Mesenchymal stem cell (in vitro differentiated cells and primary cell): ENCODE data around the gene EZH2.
A peak's percentile ranks its signal among the peaks of the same experiment; 100 is the strongest.

Experiments used
- DNase-seq: peaks from one replicate; pipeline ENCODE4 v3.0.0-alpha.2; 2013
- H2AFZ ChIP-seq: one replicate; pipeline ENCODE4 v1.6.1; 2013; ENCODE audit warnings: low read depth, mild to moderate bottlenecking, control low read depth, inconsistent platforms, low read length, moderate library complexity
- H2AK5ac ChIP-seq: 2 replicates; pipeline ENCODE4 v1.6.1; 2013; ENCODE audit warnings: low read length, moderate library complexity, mild to moderate bottlenecking, inconsistent platforms; ENCODE audit not compliant: severe bottlenecking
- H2BK120ac ChIP-seq: one replicate; pipeline ENCODE4 v1.6.1; 2013; ENCODE audit warnings: low read depth, mild to moderate bottlenecking, inconsistent platforms, low read length, moderate library complexity
- H2BK12ac ChIP-seq, 2 experiments: one replicate each; pipeline ENCODE4 v1.6.1; 2013; ENCODE audit warnings: inconsistent platforms in 2 of 2, low read length in 2 of 2, mild to moderate bottlenecking in 2 of 2, moderate library complexity in 2 of 2, control low read depth in 1 of 2
- H2BK15ac ChIP-seq: one replicate; pipeline ENCODE4 v1.6.1; 2013; ENCODE audit warnings: mild to moderate bottlenecking, low read depth, inconsistent platforms; ENCODE audit not compliant: poor library complexity, severe bottlenecking
- H2BK5ac ChIP-seq: 2 replicates; pipeline ENCODE4 v1.6.1; 2013; ENCODE audit warnings: low read depth, mild to moderate bottlenecking, low read length, control low read depth, inconsistent platforms; ENCODE audit not compliant: poor library complexity, severe bottlenecking
- H3K14ac ChIP-seq, 2 experiments: one replicate each; pipeline ENCODE4 v1.6.1; 2013; ENCODE audit warnings: inconsistent platforms in 2 of 2, low read length in 2 of 2, control low read depth in 1 of 2, mild to moderate bottlenecking in 1 of 2, moderate library complexity in 1 of 2
- H3K18ac ChIP-seq, 2 experiments: one replicate each; pipeline ENCODE4 v1.6.1; 2013; ENCODE audit warnings: inconsistent platforms in 2 of 2, low read length in 2 of 2, control low read depth in 1 of 2, low read depth in 1 of 2, mild to moderate bottlenecking in 1 of 2
- H3K23ac ChIP-seq, 2 experiments: one replicate each; pipeline ENCODE4 v1.6.1; 2013; ENCODE audit warnings: inconsistent platforms in 2 of 2, low read length in 2 of 2, mild to moderate bottlenecking in 2 of 2, moderate library complexity in 2 of 2, control low read depth in 1 of 2
- H3K27ac ChIP-seq: 2 replicates; pipeline ENCODE4 v1.5.1; 2013; ENCODE audit warnings: mild to moderate bottlenecking, moderate library complexity, low read length, control low read depth, inconsistent platforms; ENCODE audit not compliant: poor library complexity, severe bottlenecking
- H3K27me3 ChIP-seq, 2 experiments: 2 replicates each; pipeline versions ENCODE4 v1.6.1 to v1.7.0; 2013; ENCODE audit warnings: low read length in 2 of 2, mild to moderate bottlenecking in 2 of 2, moderate library complexity in 2 of 2, control low read depth in 1 of 2, inconsistent platforms in 1 of 2; ENCODE audit not compliant: control insufficient read depth in 1 of 2, insufficient read depth in 1 of 2
- H3K36me3 ChIP-seq, 2 experiments: 2 replicates each; pipeline versions ENCODE4 v1.6.1 to v1.7.0; 2013; ENCODE audit warnings: low read length in 2 of 2, control low read depth in 1 of 2, inconsistent platforms in 1 of 2, low read depth in 1 of 2, mild to moderate bottlenecking in 1 of 2; ENCODE audit not compliant: insufficient read depth in 2 of 2, control insufficient read depth in 1 of 2
- H3K4ac ChIP-seq, 2 experiments: one replicate each; pipeline ENCODE4 v1.6.1; 2013; ENCODE audit warnings: inconsistent platforms in 2 of 2, low read length in 2 of 2, mild to moderate bottlenecking in 2 of 2, moderate library complexity in 2 of 2, control low read depth in 1 of 2, low read depth in 1 of 2
- H3K4me1 ChIP-seq: 2 replicates; pipeline ENCODE4 v1.6.1; 2013; ENCODE audit warnings: low read depth, low read length, control low read depth; ENCODE audit not compliant: control insufficient read depth, insufficient read depth
- H3K4me2 ChIP-seq: 2 replicates; pipeline ENCODE4 v1.6.1; 2013; ENCODE audit warnings: low read length, mild to moderate bottlenecking, inconsistent platforms; ENCODE audit not compliant: poor library complexity, severe bottlenecking
- H3K4me3 ChIP-seq, 2 experiments: 2 replicates each; pipeline versions ENCODE4 v1.5.1 to v1.7.0; 2013; ENCODE audit warnings: low read length in 2 of 2, mild to moderate bottlenecking in 2 of 2, control low read depth in 1 of 2, low read depth in 1 of 2; ENCODE audit not compliant: insufficient read depth in 1 of 2
- H3K79me1 ChIP-seq: replicated peaks from 2 replicates; pipeline ENCODE4 v1.6.1; 2013; ENCODE audit warnings: mild to moderate bottlenecking, control low read depth, low read length, inconsistent platforms; ENCODE audit not compliant: poor library complexity, severe bottlenecking
- H3K9ac ChIP-seq: 2 replicates; pipeline ENCODE4 v1.7.0; 2013; ENCODE audit warnings: mild to moderate bottlenecking, low read length, moderate library complexity
- H3K9me3 ChIP-seq: 2 replicates; pipeline ENCODE4 v1.7.0; 2013; ENCODE audit warnings: mild to moderate bottlenecking, low read length; ENCODE audit not compliant: control insufficient read depth
- H4K8ac ChIP-seq: one replicate; pipeline ENCODE4 v1.6.1; 2013; ENCODE audit warnings: inconsistent platforms, mild to moderate bottlenecking, low read length, moderate library complexity
- H4K91ac ChIP-seq: one replicate; pipeline ENCODE4 v1.6.1; 2013; ENCODE audit warnings: mild to moderate bottlenecking, low read length, inconsistent platforms
- WGBS: methylation state at CpG from one replicate; pipeline ENCODE4 v1.1.7; 2013; ENCODE audit warnings: mixed read lengths; 5-methylcytosine and 5-hydroxymethylcytosine counted together

Gene EZH2

DNA sequence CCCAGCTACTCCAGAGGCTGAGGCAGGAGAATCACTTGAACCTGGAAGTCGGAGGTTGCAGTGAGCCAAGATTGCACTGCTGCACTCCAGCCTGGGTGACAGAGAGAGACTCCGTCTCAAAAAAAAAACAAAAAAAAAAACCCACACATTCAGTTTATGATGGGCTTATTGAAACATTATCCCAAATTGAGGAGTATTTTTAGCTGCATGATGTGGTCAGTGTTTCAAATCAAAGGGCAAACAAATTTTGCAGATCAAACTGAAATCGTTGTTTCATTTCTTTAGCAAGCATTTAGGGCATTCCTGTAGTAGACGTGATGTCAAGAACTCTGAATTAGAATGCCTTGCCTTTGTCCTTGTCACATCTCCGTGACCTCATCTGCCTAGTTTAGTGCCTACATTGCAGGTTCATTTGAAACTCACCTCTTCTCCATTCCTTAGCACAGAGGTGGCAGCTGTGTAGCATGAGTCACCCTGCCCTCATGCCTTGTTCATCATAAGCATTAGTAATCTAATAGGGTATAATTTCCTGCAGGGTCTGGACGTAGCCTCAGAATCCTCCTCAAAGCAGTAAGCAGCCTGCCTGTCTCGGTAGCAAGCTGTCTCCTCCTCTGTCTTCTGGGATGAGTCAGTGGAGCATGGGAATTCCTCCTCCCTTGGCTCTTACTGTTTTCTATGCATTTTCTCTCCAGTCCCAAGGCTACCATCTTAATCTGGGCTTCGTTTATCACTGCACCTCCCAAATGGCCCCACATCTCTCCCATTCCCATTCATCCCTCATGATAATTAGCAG, 111.6 kb downstream of the EZH2 start:
- Histone ChIP-seq H3K27ac (peak overlapping the region; percentile 75), H3K18ac (peak overlapping the region in 1 of 2 experiments; percentile 19), H2BK120ac (no peak overlapping the region), H4K8ac (peak overlapping the region; percentile 41), H3K9ac (peak overlapping the region; percentile 2), H3K79me1 (peaks cover 11% of the 10 kb centered on the region), H3K9me3 (no peaks in the 10 kb centered on the region), H3K4me2 (no peak overlapping the region), H2BK12ac (no peak overlapping the region), H3K14ac (no peak overlapping the region), H2AK5ac (no peak overlapping the region), H2BK15ac (no peak overlapping the region), H3K36me3 (peaks cover 5 to 72% of the 10 kb centered on the region in 2 experiments), H4K91ac (no peak overlapping the region), H3K4ac (no peak overlapping the region), H3K23ac (no peak overlapping the region), H3K4me1 (peaks cover 11% of the 10 kb centered on the region), H3K4me3 (no peak overlapping the region), H2BK5ac (no peak overlapping the region), H3K27me3 (no peaks in the 10 kb centered on the region), H2AFZ (no peak overlapping the region)
- 41% methylated on average over 7 of the region's 8 CpGs for WGBS
- peak; percentile 86 for DNase-seq

DNA sequence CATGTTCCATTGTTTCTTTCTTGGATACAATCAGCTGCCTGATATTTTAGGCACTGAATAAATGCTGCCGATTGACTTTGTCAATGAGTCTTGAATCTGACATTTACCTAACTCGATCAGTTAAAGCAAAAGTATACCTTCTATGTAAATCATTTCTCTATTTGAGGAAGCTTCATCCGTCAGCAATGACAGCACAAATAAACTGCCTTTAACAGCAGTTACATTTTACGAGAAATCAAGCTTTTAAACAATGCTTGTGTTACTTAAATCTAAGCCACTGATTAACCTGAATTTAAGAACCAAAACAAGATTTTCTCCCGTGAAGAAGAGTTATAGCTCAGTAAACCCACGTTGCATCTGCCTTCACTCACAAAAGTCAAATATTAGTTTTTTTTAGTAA, 114.1 kb downstream of the EZH2 start:
- no peak overlapping the region for H3K23ac ChIP-seq
- H2BK120ac ChIP-seq, result no peak overlapping the region
- H3K14ac ChIP-seq, result no peak overlapping the region
- no peak for DNase-seq
- WGBS, result 95% methylated on average over 5 of the region's 6 CpGs
- no peak overlapping the region for H2AK5ac ChIP-seq
- H3K4me3 ChIP-seq, result no peak overlapping the region
- no peak overlapping the region for H3K4ac ChIP-seq
- H4K8ac ChIP-seq, result no peak overlapping the region
- no peak overlapping the region for H3K4me2 ChIP-seq
- H3K27me3 ChIP-seq, result no peaks in the 10 kb centered on the region
- H3K36me3 ChIP-seq, result peaks cover 5 to 79% of the 10 kb centered on the region in 2 experiments
- H2AFZ ChIP-seq, result no peak overlapping the region
- H2BK5ac ChIP-seq, result no peak overlapping the region
- no peak overlapping the region for H2BK12ac ChIP-seq
- peaks cover 11% of the 10 kb centered on the region for H3K4me1 ChIP-seq
- no peak overlapping the region for H3K9ac ChIP-seq
- H4K91ac ChIP-seq, result no peak overlapping the region
- H2BK15ac ChIP-seq, result no peak overlapping the region
- peaks cover 14% of the 10 kb centered on the region for H3K79me1 ChIP-seq
- H3K18ac ChIP-seq, result no peak overlapping the region
- H3K27ac ChIP-seq, result no peak overlapping the region
- H3K9me3 ChIP-seq, result no peaks in the 10 kb centered on the region

DNA sequence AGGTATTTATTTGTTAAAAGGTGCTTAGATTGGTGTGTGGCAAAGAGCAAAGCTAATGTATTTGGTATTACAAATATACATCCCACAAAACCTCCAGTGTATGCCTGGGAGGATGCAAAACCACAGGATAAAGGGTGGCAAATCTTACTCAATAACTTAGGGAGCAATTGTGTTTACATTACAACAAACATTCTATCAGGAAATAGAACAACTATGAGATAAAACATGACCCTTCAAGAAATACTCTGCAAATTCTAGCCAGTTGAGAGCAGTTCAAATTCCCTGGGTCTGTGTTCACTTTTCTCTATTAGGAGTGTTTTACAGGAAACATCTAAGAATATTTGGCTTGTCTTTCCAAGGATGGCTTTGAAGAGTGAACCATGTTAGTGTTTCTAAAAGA, 120.5 kb downstream of the EZH2 start:
- H4K8ac ChIP-seq, result no peak overlapping the region
- DNase-seq, result peak; percentile 76

DNA sequence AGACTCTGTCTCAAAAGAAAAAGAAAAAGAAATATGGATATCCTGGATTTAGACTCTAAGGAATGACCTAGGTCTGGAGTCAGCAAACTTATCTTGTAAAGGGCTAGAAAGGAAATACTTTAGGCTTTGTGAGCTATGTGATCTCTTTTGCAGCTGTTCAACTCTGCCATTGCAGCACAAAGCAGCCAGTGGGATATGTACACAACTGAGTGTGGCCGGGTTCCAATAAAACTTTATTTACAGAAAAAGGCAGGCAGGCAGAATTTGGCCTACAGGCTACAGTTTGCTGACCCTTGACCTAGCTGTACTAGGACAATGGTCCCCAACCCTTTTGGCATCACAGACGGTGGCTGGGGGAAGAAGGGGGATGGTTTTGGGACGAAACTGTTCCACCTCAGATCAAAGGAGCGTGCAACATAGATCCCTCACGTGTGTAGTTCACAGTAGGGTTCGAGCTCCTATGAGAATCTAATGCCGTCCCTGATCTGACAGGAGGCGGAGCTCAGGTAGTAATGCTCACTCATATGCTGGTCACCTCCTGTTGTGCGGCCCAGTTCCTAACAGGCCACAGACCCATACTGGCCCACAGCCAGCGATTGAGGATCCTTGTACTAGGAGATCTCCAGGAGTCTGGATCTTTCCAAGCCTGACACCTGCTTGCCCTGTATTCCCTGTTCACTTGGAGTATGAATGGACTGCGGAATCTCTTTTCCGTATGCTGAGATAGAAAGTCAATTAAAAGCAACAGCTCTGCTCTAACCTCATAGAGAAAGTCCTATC, 122.4 kb downstream of the EZH2 start:
- WGBS, result 97% methylated on average over 10 of the region's 12 CpGs
- H3K23ac ChIP-seq, result no peak overlapping the region
- peak overlapping the region in 1 of 2 experiments; percentile 55 for H3K14ac ChIP-seq
- no peaks in the 10 kb centered on the region for H3K27me3 ChIP-seq
- no peak overlapping the region for H2AK5ac ChIP-seq
- peak overlapping the region in 1 of 2 experiments; percentile 21 for H3K18ac ChIP-seq
- H4K91ac ChIP-seq, result no peak overlapping the region
- no peak overlapping the region for H3K9ac ChIP-seq
- no peak overlapping the region for H2BK120ac ChIP-seq
- H2BK15ac ChIP-seq, result no peak overlapping the region
- H3K9me3 ChIP-seq, result no peaks in the 10 kb centered on the region
- H3K4me2 ChIP-seq, result no peak overlapping the region
- DNase-seq, result no peak
- H4K8ac ChIP-seq, result no peak overlapping the region
- no peak overlapping the region for H3K27ac ChIP-seq
- H2AFZ ChIP-seq, result no peak overlapping the region
- H3K36me3 ChIP-seq, result peaks cover 14 to 90% of the 10 kb centered on the region in 2 experiments
- no peaks in the 10 kb centered on the region for H3K4me1 ChIP-seq
- H3K4me3 ChIP-seq, result no peak overlapping the region
- H3K4ac ChIP-seq, result no peak overlapping the region
- peak overlapping the region in 1 of 2 experiments; percentile 31 for H2BK12ac ChIP-seq
- peaks cover 30% of the 10 kb centered on the region for H3K79me1 ChIP-seq
- no peak overlapping the region for H2BK5ac ChIP-seq

More for the DNA sequence above, 120.5 kb downstream of the EZH2 start:
- H2BK12ac ChIP-seq, result no peak overlapping the region
- H2BK15ac ChIP-seq, result no peak overlapping the region
- H3K27ac ChIP-seq, result no peak overlapping the region
- no peak overlapping the region for H2BK120ac ChIP-seq
- no peak overlapping the region for H3K4me3 ChIP-seq
- H3K4ac ChIP-seq, result no peak overlapping the region
- no peak overlapping the region for H2AFZ ChIP-seq
- H3K27me3 ChIP-seq, result no peaks in the 10 kb centered on the region
- H3K9me3 ChIP-seq, result no peaks in the 10 kb centered on the region
- no peak overlapping the region for H4K91ac ChIP-seq
- H3K79me1 ChIP-seq, result peaks cover 25% of the 10 kb centered on the region
- H2BK5ac ChIP-seq, result no peak overlapping the region
- no peak overlapping the region for H3K4me2 ChIP-seq
- H3K4me1 ChIP-seq, result no peaks in the 10 kb centered on the region
- peaks cover 9 to 89% of the 10 kb centered on the region in 2 experiments for H3K36me3 ChIP-seq
- H2AK5ac ChIP-seq, result no peak overlapping the region
- no peak overlapping the region for H3K9ac ChIP-seq
- H3K18ac ChIP-seq, result no peak overlapping the region
- H3K23ac ChIP-seq, result no peak overlapping the region
- H3K14ac ChIP-seq, result no peak overlapping the region
